Epithelial cell of umbilical artery (primary cell): Measurements from ENCODE around the gene SRP72. TPM values are rescaled to one million over a fixed set of nuclear protein-coding genes. Genes with fewer than 3 reads are reported as not detected.

Source experiments
- total RNA-seq: library from RNA; depleted of rRNA; stranded (reverse); fragments of >200 nt; gene quantifications from 2 replicates; pipeline ENCODE4 v1.2.3, GENCODE V29; 2014

Gene SRP72, protein sequence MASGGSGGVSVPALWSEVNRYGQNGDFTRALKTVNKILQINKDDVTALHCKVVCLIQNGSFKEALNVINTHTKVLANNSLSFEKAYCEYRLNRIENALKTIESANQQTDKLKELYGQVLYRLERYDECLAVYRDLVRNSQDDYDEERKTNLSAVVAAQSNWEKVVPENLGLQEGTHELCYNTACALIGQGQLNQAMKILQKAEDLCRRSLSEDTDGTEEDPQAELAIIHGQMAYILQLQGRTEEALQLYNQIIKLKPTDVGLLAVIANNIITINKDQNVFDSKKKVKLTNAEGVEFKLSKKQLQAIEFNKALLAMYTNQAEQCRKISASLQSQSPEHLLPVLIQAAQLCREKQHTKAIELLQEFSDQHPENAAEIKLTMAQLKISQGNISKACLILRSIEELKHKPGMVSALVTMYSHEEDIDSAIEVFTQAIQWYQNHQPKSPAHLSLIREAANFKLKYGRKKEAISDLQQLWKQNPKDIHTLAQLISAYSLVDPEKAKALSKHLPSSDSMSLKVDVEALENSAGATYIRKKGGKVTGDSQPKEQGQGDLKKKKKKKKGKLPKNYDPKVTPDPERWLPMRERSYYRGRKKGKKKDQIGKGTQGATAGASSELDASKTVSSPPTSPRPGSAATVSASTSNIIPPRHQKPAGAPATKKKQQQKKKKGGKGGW
- 50.6 and 91.6 TPM in 2 replicates for total RNA-seq

DNA sequence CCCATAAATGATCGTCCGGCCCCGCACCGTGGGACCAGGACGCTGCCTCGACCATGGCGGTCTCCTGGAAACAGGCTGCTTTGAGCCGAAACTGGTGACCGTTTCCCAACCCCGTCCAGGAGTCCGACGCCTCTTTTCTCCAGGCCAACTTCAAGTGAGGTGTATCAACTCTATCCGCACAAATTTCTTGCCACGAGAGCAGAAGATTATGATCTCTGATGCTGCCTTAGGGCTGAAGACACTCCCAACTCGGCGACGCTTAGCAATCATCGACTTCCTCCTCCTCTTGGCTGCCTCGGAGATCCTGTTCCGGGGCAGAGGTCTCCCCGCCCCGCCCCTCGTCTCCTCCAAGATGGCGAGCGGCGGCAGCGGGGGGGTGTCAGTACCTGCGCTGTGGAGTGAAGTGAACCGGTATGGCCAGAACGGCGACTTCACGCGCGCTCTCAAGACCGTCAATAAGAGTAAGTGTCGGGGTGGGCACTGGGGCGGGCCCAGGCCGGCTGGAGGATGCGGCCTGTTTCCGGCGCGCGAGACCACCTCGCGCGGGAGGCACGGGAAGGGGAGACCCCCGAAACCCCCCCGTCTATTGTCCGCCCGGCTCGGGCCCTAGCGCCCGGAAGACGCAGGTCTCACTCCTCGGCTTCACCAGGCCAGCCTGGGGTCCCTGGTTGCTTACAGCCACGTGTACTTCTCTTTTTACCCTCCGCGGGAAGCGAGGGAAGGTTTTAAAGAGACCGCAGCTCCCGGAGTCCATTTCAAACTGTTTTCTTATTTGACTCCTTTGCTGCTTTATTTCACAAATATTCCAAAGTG lies at the start of gene SRP72:
SRP72 (plus strand) TSS at position 334 of the 813 bp plus-strand sequence; CDS start at position 353, 19 bp downstream.

GRCh38 chr4:56435140-56435926 lies 32.1 kb upstream of the SRP72 start, which contains the start of gene PPAT:
TSS of gene PPAT (minus strand) at chr4:56435615. CDS start at chr4:56435477, 138 bp downstream.

GRCh38 chr4:56505269-56506130 lies 38.1 kb downstream of the SRP72 start, which contains the start of gene ARL9:
TSS of gene ARL9 (plus strand) at chr4:56505791. CDS start at chr4:56505863, 72 bp downstream.

Other genes starting within 250 kb of the SRP72 start
- gene AASDH, start 80.1 kb upstream of the SRP72 start, total RNA-seq: 9.1 and 14.1 TPM in 2 replicates
- gene PPAT, start 32.0 kb upstream of the SRP72 start, total RNA-seq: 27.3 and 37.5 TPM in 2 replicates
- gene PAICS, start 31.4 kb upstream of the SRP72 start, total RNA-seq: 43.2 and 78.7 TPM in 2 replicates
- gene ARL9, start 38.2 kb downstream of the SRP72 start, total RNA-seq: under 0.01 TPM in 1 of 2 replicates, not detected in the other
- 32.8 and 33.9 TPM in 2 replicates for gene HOPX, start 213.7 kb downstream of the SRP72 start, total RNA-seq